Gastroesophageal sphincter (tissue), 4 donors: ENCODE measurements around the gene UBE2E2. TPM values are rescaled to one million over a fixed set of nuclear protein-coding genes. Genes with fewer than 3 reads are reported as not detected.

Source experiments
- ATAC-seq: fragments of 150-250 bp; one replicate; pipeline ENCODE4 v1.9.1; 2016; ENCODE audit warnings: mild to moderate bottlenecking, moderate library complexity
- H3K27ac ChIP-seq, 4 donors: fragments of 200-600 bp; sonication (generic) in 3 of 4; 1 replicate in 3 of 4; 2 replicates in 1 of 4; pipeline ENCODE4 v1.5.1; 2016 to 2019
- H3K27me3 ChIP-seq: fragments of 200-600 bp; sonication (generic); one replicate; pipeline ENCODE4 v1.5.1; 2019
- H3K36me3 ChIP-seq, 2 donors: fragments of 200-600 bp; sonication (generic); one replicate each; pipeline ENCODE4 v1.5.1; 2019; ENCODE audit warnings: control low read depth in 1 of 2
- H3K4me1 ChIP-seq, 3 donors: fragments of 200-600 bp; sonication (generic); 1 replicate in 2 of 3; 2 replicates in 1 of 3; pipeline ENCODE4 v1.5.1; 2016 to 2019; ENCODE audit warnings: control low read depth in 2 of 3
- H3K4me3 ChIP-seq, 2 donors: fragments of 200-600 bp; sonication (generic); one replicate each; pipeline ENCODE4 v1.5.1; 2019; ENCODE audit warnings: mild to moderate bottlenecking in 1 of 2, moderate library complexity in 1 of 2
- H3K9me3 ChIP-seq, 3 donors: fragments of 200-600 bp; sonication (generic); one replicate each; pipeline ENCODE4 v1.5.1; 2017 to 2019; ENCODE audit warnings: control low read depth in 2 of 3
- EP300 ChIP-seq: sonication (generic); formaldehyde crosslinking; IDR thresholded peaks from one replicate; pipeline ENCODE4 v1.6.1; 2017; ENCODE audit warnings: antibody characterized with exemption, mild to moderate bottlenecking
- POLR2A ChIP-seq, 2 donors: fragments of 450-650 bp; IDR thresholded peaks; one replicate each; pipeline ENCODE4 v1.6.1; 2017; ENCODE audit warnings: antibody characterized with exemption in 2 of 2, mild to moderate bottlenecking in 2 of 2, moderate library complexity in 1 of 2
- POLR2AphosphoS5 ChIP-seq: sonication (generic); formaldehyde crosslinking; IDR thresholded peaks from one replicate; pipeline ENCODE4 v1.6.1; 2017; ENCODE audit warnings: antibody characterized with exemption
- WGBS, 2 donors: methylation state at CpG; one replicate each; pipeline ENCODE4 v1.1.5; 2018; ENCODE audit warnings: low coverage in 1 of 2; 5-methylcytosine and 5-hydroxymethylcytosine counted together
- total RNA-seq, 4 donors: library from RNA; depleted of rRNA; stranded (reverse); fragments of >200 nt; gene quantifications; one replicate each; pipeline ENCODE4 v1.1.0, GENCODE V29; 2016
- TF ChIP-seq, protein P1 (sequence below), 4 experiments: fragments of 200-600 bp in 2 of 4; fragments of 450-650 bp in 2 of 4; sonication (generic) in 1 of 4; IDR thresholded peaks; one replicate each; pipeline ENCODE4 v1.5.1; 2017 to 2019; ENCODE audit warnings: antibody characterized with exemption in 4 of 4, mild to moderate bottlenecking in 2 of 4, moderate library complexity in 2 of 4

The UBE2E2 gene
- total RNA-seq, 4 donors from 2014 or later: 35.8 to 114 (median 70.2) TPM

DNA sequence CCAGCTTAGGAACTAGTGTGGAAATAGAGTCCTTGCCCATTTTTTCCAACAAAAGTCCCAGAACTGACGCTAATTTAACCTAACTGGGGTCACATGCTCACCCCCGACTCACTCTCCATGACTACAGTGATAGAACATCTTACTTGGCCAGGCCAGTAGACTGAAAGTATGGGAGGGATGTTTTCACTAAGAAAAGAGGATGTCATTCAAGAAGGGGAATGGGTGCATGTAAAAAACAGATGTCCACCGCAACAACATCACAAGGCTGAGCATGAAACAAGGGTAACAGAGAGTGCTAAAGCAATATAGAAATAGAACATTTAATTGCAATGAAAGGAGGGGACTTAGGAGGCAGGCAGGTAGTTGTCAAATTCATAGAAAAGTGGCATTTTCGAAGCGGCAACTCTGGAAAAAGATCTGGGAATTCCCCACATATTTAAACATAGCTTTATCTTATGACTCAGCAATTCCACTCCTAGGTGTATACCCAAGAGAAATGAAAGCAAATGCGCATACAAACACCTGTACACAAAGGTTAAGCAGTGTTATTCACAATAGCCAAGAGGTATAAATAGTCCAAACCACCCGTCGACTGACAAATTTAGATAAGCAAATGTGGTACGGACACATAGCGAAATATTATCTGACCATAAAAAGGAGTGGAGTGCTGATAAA lies 41.1 kb upstream of the UBE2E2 start:
- Histone ChIP-seq H3K36me3 (no peaks in the 10 kb centered on the region), H3K4me3 (no peak overlapping the region), H3K4me1 (peaks cover 0 to 14% (median 0%) of the 10 kb centered on the region in 3 donors), H3K27me3 (no peaks in the 10 kb centered on the region), H3K9me3 (no peaks in the 10 kb centered on the region), H3K27ac (no peak overlapping the region)
- ATAC-seq: no peak
- no peak for TF ChIP-seq POLR2A (IDR thresholded peaks at IDR 0.05)
- TF ChIP-seq, protein P1, sequence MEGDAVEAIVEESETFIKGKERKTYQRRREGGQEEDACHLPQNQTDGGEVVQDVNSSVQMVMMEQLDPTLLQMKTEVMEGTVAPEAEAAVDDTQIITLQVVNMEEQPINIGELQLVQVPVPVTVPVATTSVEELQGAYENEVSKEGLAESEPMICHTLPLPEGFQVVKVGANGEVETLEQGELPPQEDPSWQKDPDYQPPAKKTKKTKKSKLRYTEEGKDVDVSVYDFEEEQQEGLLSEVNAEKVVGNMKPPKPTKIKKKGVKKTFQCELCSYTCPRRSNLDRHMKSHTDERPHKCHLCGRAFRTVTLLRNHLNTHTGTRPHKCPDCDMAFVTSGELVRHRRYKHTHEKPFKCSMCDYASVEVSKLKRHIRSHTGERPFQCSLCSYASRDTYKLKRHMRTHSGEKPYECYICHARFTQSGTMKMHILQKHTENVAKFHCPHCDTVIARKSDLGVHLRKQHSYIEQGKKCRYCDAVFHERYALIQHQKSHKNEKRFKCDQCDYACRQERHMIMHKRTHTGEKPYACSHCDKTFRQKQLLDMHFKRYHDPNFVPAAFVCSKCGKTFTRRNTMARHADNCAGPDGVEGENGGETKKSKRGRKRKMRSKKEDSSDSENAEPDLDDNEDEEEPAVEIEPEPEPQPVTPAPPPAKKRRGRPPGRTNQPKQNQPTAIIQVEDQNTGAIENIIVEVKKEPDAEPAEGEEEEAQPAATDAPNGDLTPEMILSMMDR (IDR thresholded peaks at IDR 0.05): no peak
- no peak for TF ChIP-seq EP300
- TF ChIP-seq POLR2AphosphoS5: no peak
- WGBS, 2 donors: 56 to 57% methylated on average over 10 of the region's 10 CpGs

DNA sequence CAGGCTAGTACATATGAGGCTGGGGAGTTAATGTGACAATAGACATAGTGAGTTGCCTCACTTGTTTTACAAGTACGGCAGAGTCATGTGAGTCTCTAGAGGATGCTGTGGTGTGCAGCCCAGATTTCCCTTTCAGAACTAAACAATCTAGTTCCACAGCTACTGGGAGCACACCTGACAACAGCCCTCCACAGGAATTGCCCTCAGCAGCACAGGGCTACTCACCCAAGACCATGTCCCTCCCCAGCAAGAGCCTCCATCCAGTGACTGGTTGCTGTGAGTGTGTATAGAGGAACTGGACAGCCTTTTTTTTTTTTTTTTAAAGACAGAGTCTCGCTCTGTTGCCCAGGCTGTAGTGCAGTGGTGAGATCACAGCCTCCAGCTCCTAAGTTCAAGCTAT lies 40.2 kb upstream of the UBE2E2 start:
- Histone ChIP-seq H3K36me3 (no peaks in the 10 kb centered on the region), H3K9me3 (no peaks in the 10 kb centered on the region), H3K27me3 (no peaks in the 10 kb centered on the region), H3K4me1 (peaks cover 0 to 10% (median 0%) of the 10 kb centered on the region in 3 donors), H3K27ac (no peak overlapping the region), H3K4me3 (no peak overlapping the region)
- TF ChIP-seq POLR2AphosphoS5 (no peak), EP300 (no peak), POLR2A (IDR thresholded peaks at IDR 0.05) (no peak)
- TF ChIP-seq, protein P1 (IDR thresholded peaks at IDR 0.05): no peak
- 78 to 86% methylated on average over 1 of the region's 2 CpGs for WGBS, 2 donors
- ATAC-seq: no peak

DNA sequence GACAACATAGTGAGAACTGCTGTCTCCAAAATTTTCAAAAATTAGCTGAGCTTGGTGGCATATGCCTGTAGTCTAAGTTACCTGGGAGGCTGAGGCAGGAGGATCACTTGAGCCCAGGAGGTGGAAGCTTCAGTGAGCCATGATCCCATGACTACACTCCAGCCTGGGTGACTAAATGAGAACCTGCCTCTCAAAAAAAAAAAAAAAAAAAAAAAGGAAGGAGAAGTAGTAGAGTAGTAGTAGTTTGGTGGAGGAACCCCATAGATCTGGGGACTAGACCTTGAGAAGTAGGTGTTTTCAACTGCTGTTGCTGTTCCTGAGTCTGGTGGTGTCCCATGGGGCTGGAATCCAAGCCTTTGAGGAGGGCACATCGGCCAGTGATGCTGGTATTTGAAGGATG lies 38.4 kb upstream of the UBE2E2 start:
- H3K27me3 ChIP-seq: no peaks in the 10 kb centered on the region
- TF ChIP-seq EP300 (no peak), POLR2A (IDR thresholded peaks at IDR 0.05) (no peak), POLR2AphosphoS5 (no peak)
- TF ChIP-seq, protein P1 (IDR thresholded peaks at IDR 0.05): no peak
- H3K9me3 ChIP-seq: no peaks in the 10 kb centered on the region
- peaks cover 0 to 6% (median 0%) of the 10 kb centered on the region in 3 donors for H3K4me1 ChIP-seq
- no peak overlapping the region for H3K4me3 ChIP-seq
- H3K36me3 ChIP-seq: no peaks in the 10 kb centered on the region
- 75 to 100% methylated on average over 1 of the region's 1 CpG for WGBS, 2 donors
- no peak overlapping the region for H3K27ac ChIP-seq
- no peak for ATAC-seq

DNA sequence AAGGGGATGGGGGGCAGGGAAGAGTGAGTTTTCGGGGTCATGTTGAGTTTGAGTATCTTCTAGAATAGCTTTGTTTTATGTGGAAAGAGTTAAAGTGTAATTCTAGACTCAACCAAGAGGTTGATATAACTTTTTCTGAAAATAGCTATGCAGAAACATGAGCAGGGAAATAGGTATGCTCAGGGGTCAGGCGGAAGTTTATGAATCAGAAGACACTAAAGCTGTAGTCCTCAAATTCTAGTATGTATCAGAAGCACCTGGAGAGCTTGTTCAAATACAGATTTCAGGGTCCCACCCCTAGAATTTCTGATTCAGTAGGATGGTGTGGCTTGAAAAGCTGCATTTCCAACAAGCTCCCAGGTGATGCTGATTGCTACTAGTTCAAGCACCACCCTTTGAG lies 37.6 kb upstream of the UBE2E2 start:
- TF ChIP-seq, protein P1 (IDR thresholded peaks at IDR 0.05): no peak
- TF ChIP-seq EP300: no peak
- no peak for TF ChIP-seq POLR2AphosphoS5
- no peak for TF ChIP-seq POLR2A (IDR thresholded peaks at IDR 0.05)
- Histone ChIP-seq H3K36me3 (no peaks in the 10 kb centered on the region), H3K4me3 (no peak overlapping the region), H3K4me1 (no peaks in the 10 kb centered on the region), H3K27me3 (no peaks in the 10 kb centered on the region), H3K9me3 (no peaks in the 10 kb centered on the region), H3K27ac (no peak overlapping the region)
- no peak for ATAC-seq
- 79 to 100% methylated on average over 2 of the region's 2 CpGs for WGBS, 2 donors

DNA sequence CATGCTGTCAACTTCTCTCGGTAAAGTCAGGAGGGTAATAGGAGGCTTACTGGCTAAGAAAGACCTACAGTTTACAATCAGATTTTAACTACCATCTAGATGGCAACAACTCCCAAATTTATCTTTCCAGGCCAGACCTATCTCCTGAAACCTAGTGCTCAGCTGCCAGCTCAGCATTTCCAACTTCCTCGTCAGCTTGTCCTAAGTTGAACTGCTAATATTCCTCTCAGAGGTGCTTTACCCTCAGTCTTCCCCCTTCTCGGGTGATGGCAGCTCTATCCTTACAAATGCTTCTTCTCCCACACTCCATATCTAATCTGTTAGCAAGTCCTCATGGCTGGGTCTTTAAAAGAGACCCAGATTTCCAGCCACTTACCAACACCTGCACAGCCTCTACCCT lies 36.9 kb upstream of the UBE2E2 start:
- H3K9me3 ChIP-seq: no peaks in the 10 kb centered on the region
- TF ChIP-seq, protein P1 (IDR thresholded peaks at IDR 0.05): no peak
- TF ChIP-seq POLR2AphosphoS5: no peak
- TF ChIP-seq EP300: no peak

More for the DNA sequence above, 36.9 kb upstream of the UBE2E2 start:
- no peaks in the 10 kb centered on the region for H3K4me1 ChIP-seq
- H3K4me3 ChIP-seq: no peak overlapping the region
- no peak overlapping the region for H3K27ac ChIP-seq
- ATAC-seq: no peak
- 56 to 59% methylated on average over 3 of the region's 3 CpGs for WGBS, 2 donors
- H3K27me3 ChIP-seq: no peaks in the 10 kb centered on the region
- no peaks in the 10 kb centered on the region for H3K36me3 ChIP-seq
